IMR-90 (cell line): ENCODE data around the gene MBTPS1. TPM values are rescaled to one million over a fixed set of nuclear protein-coding genes. Genes with fewer than 3 reads are reported as not detected.

Source experiments
- ATAC-seq: fragments of 200-7000 bp; cut with Tn5 transposase; 2 replicates; pipeline ENCODE4 v1.9.1; 2020; ENCODE audit warnings: low read depth, mild to moderate bottlenecking, moderate library complexity
- BruUV-seq: library from RNA; stranded (reverse); fragments of 400-500 nt; replicated peaks from 2 replicates; lab custom pipeline; 2021; lab: Mats Ljungman, UMichigan
- CTCF ChIA-PET: fragments of 300-600 bp; formaldehyde crosslinking; extraction: SDS; loops from one replicate; lab custom pipeline; 2021; ENCODE audit warnings: antibody characterized with exemption; lab: Yijun Ruan, JAX
- POLR2A ChIA-PET: fragments of 300-600 bp; sonication (Branson Sonifier 250); formaldehyde crosslinking; loops from one replicate; lab custom pipeline; 2022; ENCODE audit warnings: antibody characterized with exemption; ENCODE audit not compliant: unreplicated experiment; lab: Charles Lee
- DNase-seq: peaks from one replicate; pipeline ENCODE4 v3.0.0; 2013
- H2AFZ ChIP-seq: replicated peaks from 2 replicates; pipeline ENCODE3; 2013; ENCODE audit warnings: low read length, mild to moderate bottlenecking; ENCODE audit not compliant: poor library complexity
- H2AK5ac ChIP-seq: 2 replicates; pipeline ENCODE4 v1.6.1; 2013; ENCODE audit warnings: low read depth, low read length, inconsistent platforms
- H2AK9ac ChIP-seq: replicated peaks from 2 replicates; pipeline ENCODE3; 2013; ENCODE audit warnings: mild to moderate bottlenecking, low read depth, low read length, moderate library complexity; ENCODE audit not compliant: poor library complexity
- H2BK120ac ChIP-seq: 2 replicates; pipeline ENCODE4 v1.6.1; 2013; ENCODE audit warnings: low read depth, low read length, inconsistent platforms
- H2BK15ac ChIP-seq: 3 replicates; pipeline ENCODE4 v1.6.1; 2013; ENCODE audit warnings: low read depth, low read length, inconsistent platforms
- H2BK20ac ChIP-seq: 2 replicates; pipeline ENCODE4 v1.6.1; 2013; ENCODE audit warnings: low read depth, mild to moderate bottlenecking, inconsistent platforms, low read length, moderate library complexity
- H2BK5ac ChIP-seq: 2 replicates; pipeline ENCODE4 v1.6.1; 2013; ENCODE audit warnings: mild to moderate bottlenecking, low read depth, low read length, inconsistent platforms; ENCODE audit not compliant: poor library complexity, severe bottlenecking
- H3K14ac ChIP-seq: replicated peaks from 2 replicates; pipeline ENCODE4 v1.6.1; 2013; ENCODE audit warnings: low read depth, low read length, inconsistent platforms
- H3K18ac ChIP-seq: 2 replicates; pipeline ENCODE4 v1.6.1; 2013; ENCODE audit warnings: low read depth, low read length, control low read depth
- H3K23ac ChIP-seq: 2 replicates; pipeline ENCODE4 v1.6.1; 2013; ENCODE audit warnings: low read depth, low read length, inconsistent platforms
- H3K27ac ChIP-seq: 2 replicates; pipeline ENCODE4 v1.5.1; 2013; ENCODE audit warnings: mild to moderate bottlenecking, control low read depth, low read length; ENCODE audit not compliant: insufficient read depth
- H3K27me3 ChIP-seq: 2 replicates; pipeline ENCODE4 v1.6.1; 2013; ENCODE audit warnings: low read length; ENCODE audit not compliant: control insufficient read depth, insufficient read depth
- H3K36me3 ChIP-seq: 2 replicates; pipeline ENCODE4 v1.6.1; 2013; ENCODE audit warnings: low read length, mixed read lengths; ENCODE audit not compliant: control insufficient read depth, insufficient read depth
- H3K4ac ChIP-seq: 2 replicates; pipeline ENCODE4 v1.6.1; 2013; ENCODE audit warnings: low read depth, low read length, inconsistent platforms
- H3K4me1 ChIP-seq: 2 replicates; pipeline ENCODE4 v1.6.1; 2013; ENCODE audit warnings: low read length, mixed read lengths; ENCODE audit not compliant: control insufficient read depth, insufficient read depth
- H3K4me2 ChIP-seq: 2 replicates; pipeline ENCODE4 v1.6.1; 2013; ENCODE audit warnings: low read depth, mild to moderate bottlenecking, control low read depth, low read length, moderate library complexity
- H3K4me3 ChIP-seq: 2 replicates; pipeline ENCODE4 v1.5.1; 2013; ENCODE audit warnings: low read depth, mild to moderate bottlenecking, control low read depth, low read length, moderate library complexity; ENCODE audit not compliant: insufficient read depth
- H3K56ac ChIP-seq: 2 replicates; pipeline ENCODE4 v1.6.1; 2013; ENCODE audit warnings: low read length, inconsistent platforms; ENCODE audit not compliant: insufficient read depth; ENCODE audit errors: extremely low read depth
- H3K79me1 ChIP-seq, 2 experiments: 2 replicates each; pipeline ENCODE4 v1.6.1; 2013; ENCODE audit warnings: low read length in 2 of 2, inconsistent platforms in 1 of 2, low read depth in 1 of 2
- H3K9ac ChIP-seq: 2 replicates; pipeline ENCODE4 v1.6.1; 2013; ENCODE audit warnings: low read depth, low read length, control low read depth
- H3K9me1 ChIP-seq: 2 replicates; pipeline ENCODE4 v1.6.1; 2013; ENCODE audit warnings: low read length, inconsistent platforms; ENCODE audit not compliant: insufficient read depth
- H3K9me3 ChIP-seq: 2 replicates; pipeline ENCODE4 v1.6.1; 2013; ENCODE audit warnings: low read length; ENCODE audit not compliant: control insufficient read depth, insufficient read depth
- H4K20me1 ChIP-seq: 2 replicates; pipeline ENCODE4 v1.6.1; 2013; ENCODE audit warnings: low read length, inconsistent platforms; ENCODE audit not compliant: insufficient read depth
- H4K5ac ChIP-seq: 2 replicates; pipeline ENCODE4 v1.6.1; 2013; ENCODE audit warnings: mild to moderate bottlenecking, low read depth, low read length, control low read depth
- H4K8ac ChIP-seq, 2 experiments: 2 replicates each; pipeline ENCODE4 v1.6.1; 2013; ENCODE audit warnings: low read depth in 2 of 2, low read length in 2 of 2, control low read depth in 1 of 2, inconsistent platforms in 1 of 2
- H4K91ac ChIP-seq: 2 replicates; pipeline ENCODE4 v1.6.1; 2013; ENCODE audit warnings: low read depth, low read length, inconsistent platforms; ENCODE audit not compliant: insufficient read depth
- POLR2A ChIP-seq: IDR thresholded peaks from 2 replicates; pipeline ENCODE4 v1.6.1; 2012; ENCODE audit warnings: mild to moderate bottlenecking, low read depth, low read length
- RAD21 ChIP-seq: IDR thresholded peaks from 2 replicates; pipeline ENCODE4 v1.6.1; 2012; ENCODE audit warnings: low read length, improper control_type of control experiment
- WGBS, 2 experiments: methylation state at CpG; one replicate each; pipeline versions ENCODE4 v1.1.5 to v1.1.7; 2013; ENCODE audit warnings: missing lambda C conversion rate in 2 of 2; ENCODE audit not compliant: insufficient read length in 1 of 2; ENCODE audit errors: extremely low coverage in 2 of 2; 5-methylcytosine and 5-hydroxymethylcytosine counted together
- dilution Hi-C: fragments of 300-500 bp; cut with HindIII; formaldehyde crosslinking; loops from one replicate; pipeline ENCODE4 v1.14.3; 2018; ENCODE audit warnings: low sequenced_read_pairs; ENCODE audit not compliant: unreplicated experiment
- in situ Hi-C: fragments of 300-500 bp; cut with MboI; formaldehyde crosslinking; loops from 3 replicates; pipeline ENCODE4 v1.14.3; 2019; ENCODE audit warnings: low sequenced_read_pairs, inconsistent platforms, mixed read lengths
- intact Hi-C: fragments of 100-400 bp; cut with micrococcal nuclease; formaldehyde crosslinking; loops from 2 replicates; pipeline ENCODE4 v1.10.0; 2022
- polyA plus RNA-seq, 3 experiments: library from polyadenylated mRNA; depleted of rRNA; stranded (reverse); fragments of >200 nt; gene quantifications; 2 replicates each; pipeline ENCODE4 v1.2.3, GENCODE V29; 2012; ENCODE audit warnings: low replicate concordance in 1 of 3
- total RNA-seq: library from RNA; depleted of rRNA; stranded (reverse); fragments of >200 nt; gene quantifications from 2 replicates; pipeline ENCODE4 v1.2.3, GENCODE V29; 2012

Gene MBTPS1
- total and polyA plus RNA-seq, 2 of the 4 experiments (the other 2 are of a cell fraction): 59.0 to 70.4 TPM

DNA sequence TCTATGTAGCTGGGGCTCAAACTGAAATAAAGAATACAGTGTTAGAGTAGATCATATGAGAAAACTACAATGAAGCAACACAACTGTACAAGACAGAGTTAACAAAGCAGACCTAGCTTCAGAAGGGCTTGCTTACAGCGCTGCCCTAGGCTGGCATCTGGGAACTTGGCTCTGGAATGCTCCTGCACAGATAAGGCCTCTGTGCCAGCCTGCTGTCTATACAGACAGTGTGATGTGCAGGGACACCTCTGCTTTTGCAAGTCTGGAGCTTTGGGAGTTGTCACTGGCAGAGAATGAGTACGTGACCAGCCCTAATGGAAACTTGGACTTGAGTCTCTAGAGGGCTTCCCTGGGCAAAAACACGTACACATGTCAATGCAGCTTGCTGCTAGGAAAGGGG is 42.0 kb downstream of the MBTPS1 start:
- Histone ChIP-seq H2BK20ac (no peak overlapping the region), H3K4me2 (no peak overlapping the region), H3K27me3 (no peaks in the 10 kb centered on the region), H4K8ac (no peak overlapping the region), H2AK9ac (no peak overlapping the region), H4K20me1 (0 out of 2 replicates have a peak, but pooled peaks cover 9% of the 10 kb centered on the region), H2BK15ac (no peak overlapping the region), H4K5ac (no peak overlapping the region), H2AK5ac (no peak overlapping the region), H3K14ac (no peak overlapping the region), H3K4ac (no peak overlapping the region), H3K4me3 (no peak overlapping the region), H2BK5ac (no peak overlapping the region), H3K27ac (no peak overlapping the region), H3K9me1 (peaks cover 2% of the 10 kb centered on the region; the same call in 1 of the 2 replicates), H3K4me1 (peaks cover 3% of the 10 kb centered on the region), H2AFZ (no peak overlapping the region), H3K23ac (no peak overlapping the region), H3K56ac (no peak overlapping the region), H3K79me1 (peaks cover 0 to 6% of the 10 kb centered on the region in 2 experiments; a peak in 2 of 4 replicates), H3K36me3 (peaks cover 41% of the 10 kb centered on the region), H4K91ac (no peak overlapping the region), H3K9ac (no peak overlapping the region), H2BK120ac (no peak overlapping the region), H3K9me3 (no peaks in the 10 kb centered on the region), H3K18ac (no peak overlapping the region)
- ATAC-seq: no peak
- in situ Hi-C loops: no loop called here
- no peak for TF ChIP-seq POLR2A
- TF ChIP-seq RAD21: no peak
- intact Hi-C loops: no loop called here
- WGBS, 2 experiments: 100% methylated on average over 1 of the region's 3 CpGs; no CpG with 5 or more reads in 1 of the 2 experiments
- BruUV-seq: no TSS peak
- DNase-seq: no peak
- ChIA-PET POLR2A (no interaction called here), CTCF (interaction anchor here (0.7 kb wide), 1 partner anchor 9 kb away, joined by 4 read pairs; no protein-coding TSS in a partner anchor)
- dilution Hi-C loops: no loop called here
